H1 (cell line): ENCODE measurements around the gene STIM2. TPM values are rescaled to one million over a fixed set of nuclear protein-coding genes. Genes with fewer than 3 reads are reported as not detected.

Experiments
- CTCF ChIA-PET: fragments of 300-600 bp; sonication (Branson Sonifier 250); formaldehyde crosslinking; loops from one replicate; lab custom pipeline; 2021; ENCODE audit not compliant: partially characterized antibody; lab: Charles Lee
- POLR2A ChIA-PET: fragments of 300-600 bp; sonication (Branson Sonifier 250); formaldehyde crosslinking; loops from one replicate; lab custom pipeline; 2021; ENCODE audit warnings: inconsistent platforms; ENCODE audit not compliant: partially characterized antibody; lab: Charles Lee
- DNase-seq, 2 experiments: peaks; one replicate each; pipeline versions ENCODE4 v3.0.0 to v3.0.0-alpha.2; 2010 to 2022; ENCODE audit warnings: low spot score in 2 of 2, low read depth in 1 of 2, mixed read lengths in 1 of 2
- FAIRE-seq: peaks from 2 replicates; lab custom pipeline; 2011; peaks lifted over from hg19 to GRCh38; lab: Jason Lieb, UNC
- H2AFZ ChIP-seq: 2 replicates; pipeline ENCODE4 v1.8.1; 2012; ENCODE audit warnings: low read length, inconsistent platforms
- H2AK5ac ChIP-seq: 2 replicates; pipeline ENCODE4 v1.6.1; 2013; ENCODE audit warnings: low read depth, low read length
- H2BK120ac ChIP-seq: replicated peaks from 2 replicates; pipeline ENCODE3; 2013; ENCODE audit warnings: low read depth, low read length, inconsistent platforms
- H2BK12ac ChIP-seq: 2 replicates; pipeline ENCODE4 v1.6.1; 2013; ENCODE audit warnings: low read depth, low read length
- H2BK15ac ChIP-seq: 2 replicates; pipeline ENCODE4 v1.6.1; 2013; ENCODE audit warnings: low read length
- H2BK20ac ChIP-seq: 2 replicates; pipeline ENCODE4 v1.6.1; 2013; ENCODE audit warnings: low read length
- H2BK5ac ChIP-seq: 2 replicates; pipeline ENCODE4 v1.6.1; 2013; ENCODE audit warnings: low read depth, low read length
- H3K14ac ChIP-seq: 2 replicates; pipeline ENCODE4 v1.6.1; 2013; ENCODE audit warnings: inconsistent platforms; ENCODE audit not compliant: insufficient read length
- H3K18ac ChIP-seq: 2 replicates; pipeline ENCODE4 v1.6.1; 2013; ENCODE audit warnings: low read length; ENCODE audit errors: extremely low read depth
- H3K23ac ChIP-seq: 2 replicates; pipeline ENCODE4 v1.6.1; 2013; ENCODE audit warnings: inconsistent platforms; ENCODE audit not compliant: insufficient read length
- H3K23me2 ChIP-seq: 2 replicates; pipeline ENCODE4 v1.6.1; 2013; ENCODE audit warnings: low read depth, low read length
- H3K27ac ChIP-seq: 2 replicates; pipeline ENCODE4 v1.6.1; 2011; ENCODE audit warnings: low read depth, low read length, inconsistent platforms
- H3K27me3 ChIP-seq, 4 experiments: replicated peaks in 1 of 4; 1 replicate in 1 of 4; 2 replicates in 3 of 4; pipeline versions ENCODE4 v1.6.1 to v1.8.1; 2011 to 2013; ENCODE audit warnings: low read length in 3 of 4, mild to moderate bottlenecking in 3 of 4, inconsistent platforms in 2 of 4, mixed read lengths in 2 of 4, moderate library complexity in 1 of 4; ENCODE audit not compliant: control insufficient read depth in 3 of 4, insufficient read depth in 3 of 4; ENCODE audit errors: extremely low read depth in 1 of 4
- H3K36me3 ChIP-seq, 4 experiments: 2 replicates each; pipeline versions ENCODE4 v1.6.1 to v1.8.1; 2011 to 2013; ENCODE audit warnings: mild to moderate bottlenecking in 4 of 4, low read length in 3 of 4, moderate library complexity in 2 of 4, control low read depth in 1 of 4, inconsistent platforms in 1 of 4; ENCODE audit not compliant: insufficient read depth in 4 of 4, control insufficient read depth in 2 of 4
- H3K4ac ChIP-seq: replicated peaks from 2 replicates; pipeline ENCODE3; 2013; ENCODE audit warnings: low read length, low read depth, mixed read lengths, inconsistent platforms; ENCODE audit not compliant: insufficient read length
- H3K4me1 ChIP-seq, 4 experiments: replicated peaks in 1 of 4; 1 replicate in 1 of 4; 2 replicates in 3 of 4; pipeline versions ENCODE4 v1.6.1 to v1.8.1; 2011 to 2013; ENCODE audit warnings: low read length in 3 of 4, inconsistent platforms in 2 of 4, mixed read lengths in 1 of 4; ENCODE audit not compliant: insufficient read depth in 4 of 4, control insufficient read depth in 3 of 4
- H3K4me2 ChIP-seq, 2 experiments: 2 replicates each; pipeline versions ENCODE4 v1.6.1 to v1.8.1; 2011 to 2013; ENCODE audit warnings: low read depth in 2 of 2, low read length in 2 of 2, control low read depth in 1 of 2, inconsistent platforms in 1 of 2, mild to moderate bottlenecking in 1 of 2; ENCODE audit not compliant: insufficient read depth in 1 of 2
- H3K4me3 ChIP-seq, 4 experiments: fragments of 200-600, 300-600 bp in 1 of 4; sonication (generic), shearing (Covaris generic), sonication (Bioruptor Twin) in 1 of 4; 2 replicates each; pipeline versions ENCODE4 v1.5.1 to v1.8.1; 2011 to 2016; ENCODE audit warnings: low read length in 4 of 4, low read depth in 3 of 4, control low read depth in 2 of 4, inconsistent platforms in 2 of 4, mild to moderate bottlenecking in 2 of 4, mixed read lengths in 1 of 4, moderate library complexity in 1 of 4; ENCODE audit not compliant: insufficient read depth in 2 of 4; ENCODE audit errors: extremely low read depth in 1 of 4
- H3K56ac ChIP-seq: replicated peaks from 2 replicates; pipeline ENCODE3; 2013; ENCODE audit warnings: low read depth, mild to moderate bottlenecking, mixed read lengths, low read length, inconsistent platforms; ENCODE audit not compliant: insufficient read length
- H3K79me1 ChIP-seq: 2 replicates; pipeline ENCODE4 v1.6.1; 2013; ENCODE audit warnings: low read depth, low read length, control low read depth
- H3K79me2 ChIP-seq, 2 experiments: 2 replicates each; pipeline versions ENCODE4 v1.6.1 to v1.8.1; 2012 to 2013; ENCODE audit warnings: low read length in 2 of 2, mild to moderate bottlenecking in 2 of 2, inconsistent platforms in 1 of 2; ENCODE audit not compliant: insufficient read depth in 2 of 2, control insufficient read depth in 1 of 2
- H3K9ac ChIP-seq, 4 experiments: replicated peaks in 1 of 4; 1 replicate in 1 of 4; 2 replicates in 3 of 4; pipeline versions ENCODE4 v1.6.1 to v1.8.1; 2011 to 2013; ENCODE audit warnings: low read depth in 3 of 4, low read length in 3 of 4, control low read depth in 2 of 4, mild to moderate bottlenecking in 2 of 4, moderate library complexity in 2 of 4, inconsistent platforms in 1 of 4; ENCODE audit errors: extremely low read depth in 1 of 4
- H3K9me3 ChIP-seq, 2 experiments: 2 replicates each; pipeline versions ENCODE4 v1.6.1 to v1.8.1; 2012 to 2013; ENCODE audit warnings: mild to moderate bottlenecking in 2 of 2, moderate library complexity in 2 of 2, control low read depth in 1 of 2, inconsistent platforms in 1 of 2, low read depth in 1 of 2, low read length in 1 of 2, mixed read lengths in 1 of 2; ENCODE audit not compliant: insufficient read depth in 2 of 2
- H4K20me1 ChIP-seq, 2 experiments: replicated peaks in 1 of 2; 2 replicates each; pipeline versions ENCODE3 to v1.8.1; 2011 to 2013; ENCODE audit warnings: inconsistent platforms in 2 of 2, low read length in 2 of 2, mild to moderate bottlenecking in 1 of 2; ENCODE audit not compliant: insufficient read depth in 2 of 2, control insufficient read depth in 1 of 2
- H4K5ac ChIP-seq: 2 replicates; pipeline ENCODE4 v1.6.1; 2013; ENCODE audit warnings: low read length, low read depth, mixed read lengths, inconsistent platforms; ENCODE audit not compliant: insufficient read length
- H4K8ac ChIP-seq: 2 replicates; pipeline ENCODE4 v1.8.0; 2013; ENCODE audit warnings: mild to moderate bottlenecking, moderate library complexity, low read length, inconsistent platforms; ENCODE audit not compliant: insufficient read depth; ENCODE audit errors: extremely low read depth
- H4K91ac ChIP-seq: replicated peaks from 2 replicates; pipeline ENCODE3; 2013; ENCODE audit warnings: low read length, mixed read lengths, inconsistent platforms; ENCODE audit not compliant: insufficient read length
- BRCA1 ChIP-seq: IDR thresholded peaks from 2 replicates; pipeline ENCODE4 v1.6.1; 2012; ENCODE audit warnings: low read depth, low read length, improper control_type of control experiment
- EZH2 ChIP-seq: fragments of 200-600 bp; sonication (generic); IDR thresholded peaks from 2 replicates; pipeline ENCODE4 v1.7.1; 2012; ENCODE audit warnings: low read depth, mild to moderate bottlenecking, moderate library complexity, low read length, inconsistent platforms; ENCODE audit not compliant: severe bottlenecking
- HDAC6 ChIP-seq: IDR thresholded peaks from one replicate; pipeline ENCODE4 v1.7.1; 2012; ENCODE audit warnings: low read depth, mild to moderate bottlenecking, inconsistent platforms, low read length, moderate library complexity
- JUN ChIP-seq: IDR thresholded peaks from 2 replicates; pipeline ENCODE4 v1.6.1; 2011; ENCODE audit warnings: low read depth, mild to moderate bottlenecking, improper control_type of control experiment, low read length
- KDM5A ChIP-seq: fragments of 200-600 bp; IDR thresholded peaks from 2 replicates; pipeline ENCODE4 v1.7.1; 2012; ENCODE audit warnings: mild to moderate bottlenecking, low read length, inconsistent platforms, mixed read lengths
- POLR2A ChIP-seq, 2 experiments: IDR thresholded peaks; 1 replicate in 1 of 2; 2 replicates in 1 of 2; pipeline ENCODE4 v1.6.1; 2011; ENCODE audit warnings: low read depth in 2 of 2, low read length in 2 of 2, mild to moderate bottlenecking in 2 of 2; ENCODE audit errors: control extremely low read depth in 1 of 2
- SP4 ChIP-seq: IDR thresholded peaks from 2 replicates; pipeline ENCODE4 v1.6.1; 2012; ENCODE audit warnings: low read length, inconsistent platforms
- SUZ12 ChIP-seq: fragments of 200-600 bp; sonication (generic); IDR thresholded peaks from 2 replicates; pipeline ENCODE4 v1.6.1; 2012; ENCODE audit warnings: mild to moderate bottlenecking, inconsistent platforms, low read length, moderate library complexity, mixed read lengths
- USF2 ChIP-seq: IDR thresholded peaks from 2 replicates; pipeline ENCODE4 v1.6.1; 2011; ENCODE audit warnings: low read length, improper control_type of control experiment
- YY1 ChIP-seq: IDR thresholded peaks from 2 replicates; pipeline ENCODE4 v1.6.1; 2011; ENCODE audit warnings: low read depth, mild to moderate bottlenecking, low read length
- WGBS, 2 experiments: shearing (Covaris generic) in 1 of 2; methylation state at CpG; one replicate each; pipeline versions ENCODE4 v1.1.6 to v1.1.7; 2013 to 2015; ENCODE audit warnings: low lambda C conversion rate in 2 of 2, mixed read lengths in 2 of 2, inconsistent platforms in 1 of 2, low coverage in 1 of 2, missing lambda C conversion rate in 1 of 2; ENCODE audit not compliant: insufficient replicate concordance in 2 of 2, insufficient coverage in 1 of 2, insufficient read length in 1 of 2; ENCODE audit errors: extremely low coverage in 1 of 2, missing lambda C conversion rate in 1 of 2; 5-methylcytosine and 5-hydroxymethylcytosine counted together
- polyA plus RNA-seq, 7 experiments: library from polyadenylated mRNA; depleted of rRNA in 3 of 7; stranded (reverse) in 5 of 7; unstranded in 2 of 7; fragments of >200 nt in 5 of 7; fragments of 200-250 nt in 2 of 7; gene quantifications; 1 replicate in 5 of 7; 2 replicates in 1 of 7; 4 replicates in 1 of 7; pipeline versions ENCODE4 v1.2.1 to v1.2.3, GENCODE V29; 2011 to 2013; ENCODE audit warnings: missing spikeins in 2 of 7, mixed read lengths in 2 of 7
- total RNA-seq: library from RNA; stranded (reverse); fragmentation: NEBNext Ultra II Directional; extraction: Animal tissue kit (Norgen Biotek cat#: 25700); gene quantifications from 2 replicates; pipeline ENCODE4 v1.2.1, GENCODE V29; 2021
- TF ChIP-seq, protein P1 (sequence below), 3 experiments: IDR thresholded peaks; 1 replicate in 2 of 3; 2 replicates in 1 of 3; pipeline versions ENCODE4 v1.5.1 to v1.6.1; 2011; ENCODE audit warnings: low read length in 3 of 3, mild to moderate bottlenecking in 3 of 3, inconsistent platforms in 2 of 3, low read depth in 1 of 3, moderate library complexity in 1 of 3; ENCODE audit not compliant: insufficient read depth in 1 of 3; ENCODE audit errors: control extremely low read depth in 1 of 3

The STIM2 gene
- total and polyA plus RNA-seq, 2 of the 8 experiments (the other 6 are each of a cell fraction or from before 2014, with no cell fraction given) = 22.9 to 23.0 TPM

- H3K9me3 ChIP-seq = no peaks in the 10 kb centered on the region
- H2BK20ac ChIP-seq = no peak overlapping the region
- no peaks in the 10 kb centered on the region for H3K23me2 ChIP-seq
- no peak overlapping the region for H2AFZ ChIP-seq
- TF ChIP-seq POLR2A (IDR thresholded peaks at IDR 0.05; ENCODE audit: control extremely low read depth in 1 of 2, low read depth in 2 of 2, low read length in 2 of 2) = no peak
- no peak for TF ChIP-seq HDAC6
- no peak for TF ChIP-seq KDM5A
- TF ChIP-seq JUN = no peak
- TF ChIP-seq EZH2 = no peak
- TF ChIP-seq, protein P1, sequence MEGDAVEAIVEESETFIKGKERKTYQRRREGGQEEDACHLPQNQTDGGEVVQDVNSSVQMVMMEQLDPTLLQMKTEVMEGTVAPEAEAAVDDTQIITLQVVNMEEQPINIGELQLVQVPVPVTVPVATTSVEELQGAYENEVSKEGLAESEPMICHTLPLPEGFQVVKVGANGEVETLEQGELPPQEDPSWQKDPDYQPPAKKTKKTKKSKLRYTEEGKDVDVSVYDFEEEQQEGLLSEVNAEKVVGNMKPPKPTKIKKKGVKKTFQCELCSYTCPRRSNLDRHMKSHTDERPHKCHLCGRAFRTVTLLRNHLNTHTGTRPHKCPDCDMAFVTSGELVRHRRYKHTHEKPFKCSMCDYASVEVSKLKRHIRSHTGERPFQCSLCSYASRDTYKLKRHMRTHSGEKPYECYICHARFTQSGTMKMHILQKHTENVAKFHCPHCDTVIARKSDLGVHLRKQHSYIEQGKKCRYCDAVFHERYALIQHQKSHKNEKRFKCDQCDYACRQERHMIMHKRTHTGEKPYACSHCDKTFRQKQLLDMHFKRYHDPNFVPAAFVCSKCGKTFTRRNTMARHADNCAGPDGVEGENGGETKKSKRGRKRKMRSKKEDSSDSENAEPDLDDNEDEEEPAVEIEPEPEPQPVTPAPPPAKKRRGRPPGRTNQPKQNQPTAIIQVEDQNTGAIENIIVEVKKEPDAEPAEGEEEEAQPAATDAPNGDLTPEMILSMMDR (IDR thresholded peaks at IDR 0.05; ENCODE audit: control extremely low read depth in 1 of 3, insufficient read depth in 1 of 3, low read depth in 1 of 3, low read length in 3 of 3) = no peak
- no peak for TF ChIP-seq SP4
- no peak for TF ChIP-seq YY1
- no peak for TF ChIP-seq USF2
- no peak for TF ChIP-seq SUZ12
- no peak for TF ChIP-seq BRCA1
- no peaks in the 10 kb centered on the region for H3K79me1 ChIP-seq
- DNase-seq (no peak), FAIRE-seq (no peak)
- H3K27me3 ChIP-seq = no peaks in the 10 kb centered on the region
- peaks cover 0 to 7% (median 0%) of the 10 kb centered on the region in 4 experiments; a peak in 3 of 8 replicates for H3K36me3 ChIP-seq
- H2BK120ac ChIP-seq = no peak overlapping the region
- ChIA-PET CTCF (interaction anchor here (0.9 to 1.0 kb wide), 2 partner anchors 15 to 271 kb away, joined by 3 to 6 read pairs; no protein-coding TSS in a partner anchor), POLR2A (interaction anchor here (0.7 kb wide), 1 partner anchor 132 kb away, joined by 3 read pairs; no protein-coding TSS in a partner anchor)
- no peak overlapping the region for H2BK5ac ChIP-seq
- no peaks in the 10 kb centered on the region for H4K20me1 ChIP-seq
- H3K18ac ChIP-seq = no peak overlapping the region
- H3K9ac ChIP-seq = no peak overlapping the region
- H3K14ac ChIP-seq = no peak overlapping the region
- no peak overlapping the region for H3K4ac ChIP-seq
- H3K56ac ChIP-seq = no peak overlapping the region
- no peak overlapping the region for H3K23ac ChIP-seq
- no peak overlapping the region for H2BK15ac ChIP-seq
- H2BK12ac ChIP-seq = no peak overlapping the region
- H3K79me2 ChIP-seq = no peaks in the 10 kb centered on the region
- no peak overlapping the region for H4K8ac ChIP-seq
- H3K4me1 ChIP-seq = no peaks in the 10 kb centered on the region
- no peak overlapping the region for H4K91ac ChIP-seq
- WGBS, 2 experiments = 85% methylated on average over 3 of the region's 3 CpGs; no CpG with 5 or more reads in 1 of the 2 experiments
- H2AK5ac ChIP-seq = no peak overlapping the region
- H3K4me3 ChIP-seq = no peak overlapping the region
- H3K4me2 ChIP-seq = no peak overlapping the region
- no peak overlapping the region for H4K5ac ChIP-seq
- no peak overlapping the region for H3K27ac ChIP-seq
Measured at GRCh38 chr4:27016551-27016950, 155.9 kb downstream of the STIM2 start.
